Measurements from ENCODE around the gene HSPG2.

HSPG2 gene

DNA sequence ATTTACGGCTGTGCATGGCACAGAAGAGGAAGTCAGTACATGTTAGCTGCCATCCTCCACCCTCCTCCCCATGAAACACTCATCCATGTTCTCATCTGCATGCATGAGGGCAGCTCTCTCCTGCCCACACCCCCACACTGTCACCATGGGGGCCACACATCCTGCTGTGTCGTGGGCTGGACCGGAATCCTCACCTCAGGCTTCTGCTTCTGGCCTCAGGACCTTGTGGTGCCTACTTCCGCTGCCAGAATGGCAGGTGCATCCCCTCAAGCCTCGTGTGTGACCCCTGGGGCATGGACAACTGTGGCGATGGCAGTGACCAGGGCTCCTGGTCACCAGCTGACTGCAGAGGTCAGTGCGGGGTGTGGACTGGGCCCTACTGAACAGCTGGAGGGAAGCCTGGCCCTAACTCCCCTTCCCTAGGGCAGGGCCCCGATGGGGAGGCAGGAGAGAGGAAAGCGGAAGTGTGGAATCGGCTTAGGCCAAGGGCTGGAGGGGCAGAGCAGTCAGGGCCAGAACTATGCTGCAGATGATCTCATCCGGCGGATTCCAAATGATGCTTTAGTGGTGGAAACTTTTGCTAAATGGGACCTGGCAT lies 121.3 kb downstream of the HSPG2 start:
- TF ChIP-seq, protein P1, sequence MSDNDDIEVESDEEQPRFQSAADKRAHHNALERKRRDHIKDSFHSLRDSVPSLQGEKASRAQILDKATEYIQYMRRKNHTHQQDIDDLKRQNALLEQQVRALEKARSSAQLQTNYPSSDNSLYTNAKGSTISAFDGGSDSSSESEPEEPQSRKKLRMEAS (IDR thresholded peaks at IDR 0.05) = no peak
- TF ChIP-seq, protein P2, sequence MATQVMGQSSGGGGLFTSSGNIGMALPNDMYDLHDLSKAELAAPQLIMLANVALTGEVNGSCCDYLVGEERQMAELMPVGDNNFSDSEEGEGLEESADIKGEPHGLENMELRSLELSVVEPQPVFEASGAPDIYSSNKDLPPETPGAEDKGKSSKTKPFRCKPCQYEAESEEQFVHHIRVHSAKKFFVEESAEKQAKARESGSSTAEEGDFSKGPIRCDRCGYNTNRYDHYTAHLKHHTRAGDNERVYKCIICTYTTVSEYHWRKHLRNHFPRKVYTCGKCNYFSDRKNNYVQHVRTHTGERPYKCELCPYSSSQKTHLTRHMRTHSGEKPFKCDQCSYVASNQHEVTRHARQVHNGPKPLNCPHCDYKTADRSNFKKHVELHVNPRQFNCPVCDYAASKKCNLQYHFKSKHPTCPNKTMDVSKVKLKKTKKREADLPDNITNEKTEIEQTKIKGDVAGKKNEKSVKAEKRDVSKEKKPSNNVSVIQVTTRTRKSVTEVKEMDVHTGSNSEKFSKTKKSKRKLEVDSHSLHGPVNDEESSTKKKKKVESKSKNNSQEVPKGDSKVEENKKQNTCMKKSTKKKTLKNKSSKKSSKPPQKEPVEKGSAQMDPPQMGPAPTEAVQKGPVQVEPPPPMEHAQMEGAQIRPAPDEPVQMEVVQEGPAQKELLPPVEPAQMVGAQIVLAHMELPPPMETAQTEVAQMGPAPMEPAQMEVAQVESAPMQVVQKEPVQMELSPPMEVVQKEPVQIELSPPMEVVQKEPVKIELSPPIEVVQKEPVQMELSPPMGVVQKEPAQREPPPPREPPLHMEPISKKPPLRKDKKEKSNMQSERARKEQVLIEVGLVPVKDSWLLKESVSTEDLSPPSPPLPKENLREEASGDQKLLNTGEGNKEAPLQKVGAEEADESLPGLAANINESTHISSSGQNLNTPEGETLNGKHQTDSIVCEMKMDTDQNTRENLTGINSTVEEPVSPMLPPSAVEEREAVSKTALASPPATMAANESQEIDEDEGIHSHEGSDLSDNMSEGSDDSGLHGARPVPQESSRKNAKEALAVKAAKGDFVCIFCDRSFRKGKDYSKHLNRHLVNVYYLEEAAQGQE (IDR thresholded peaks at IDR 0.05; ENCODE audit: low read depth) = no peak
- TF ChIP-seq TEAD4 (IDR thresholded peaks at IDR 0.05) (no peak), NFIC (IDR thresholded peaks at IDR 0.05) (no peak), FOXM1 (IDR thresholded peaks at IDR 0.05; ENCODE audit: borderline replicate concordance, low read depth) (no peak), TAF1 (IDR thresholded peaks at IDR 0.05; ENCODE audit: low read depth) (no peak)

DNA sequence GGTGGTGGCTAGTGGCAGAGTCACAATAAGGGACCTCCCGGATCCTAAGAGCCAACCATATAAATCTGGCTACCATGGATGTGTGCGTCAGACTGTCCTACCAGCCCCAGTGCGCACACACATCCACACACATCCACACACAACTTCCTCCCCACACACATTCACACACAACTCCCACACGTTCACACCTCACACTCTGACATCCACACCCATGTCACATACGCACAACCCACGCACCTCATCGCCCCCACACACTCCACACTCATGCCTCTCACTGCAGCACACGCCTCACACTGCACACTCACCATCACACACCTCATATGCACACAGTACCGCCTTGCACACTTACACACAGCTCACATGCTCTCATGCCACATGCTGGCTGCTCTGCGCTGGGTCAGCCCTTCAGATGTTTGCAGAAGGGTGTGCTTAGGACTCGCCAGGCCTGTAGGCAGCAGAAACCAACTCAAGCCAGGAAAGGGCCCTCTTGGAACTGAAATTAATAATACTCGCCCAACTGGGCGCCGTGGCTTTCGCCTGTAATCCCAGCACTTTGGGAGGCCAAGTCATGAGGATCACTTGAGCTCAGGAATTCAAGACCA lies 122.0 kb downstream of the HSPG2 start:
- TF ChIP-seq, protein P2 (IDR thresholded peaks at IDR 0.05; ENCODE audit: low read depth) = no peak
- TF ChIP-seq EP300 (IDR thresholded peaks at IDR 0.05; ENCODE audit: borderline replicate concordance) (no peak), TCF12 (IDR thresholded peaks at IDR 0.05; ENCODE audit: low read depth) (no peak), RAD21 (IDR thresholded peaks at IDR 0.05; ENCODE audit: low read depth) (no peak), CREB1 (IDR thresholded peaks at IDR 0.05; ENCODE audit: low read depth) (no peak), YY1 (IDR thresholded peaks at IDR 0.05; ENCODE audit: low read depth) (no peak), CEBPB (IDR thresholded peaks at IDR 0.05) (no peak), ZBTB7A (IDR thresholded peaks at IDR 0.05; ENCODE audit: low read depth) (no peak), FOXM1 (IDR thresholded peaks at IDR 0.05; ENCODE audit: borderline replicate concordance, low read depth) (no peak), EGR1 (IDR thresholded peaks at IDR 0.05) (no peak)
- TF ChIP-seq, protein P1 (IDR thresholded peaks at IDR 0.05) = no peak

DNA sequence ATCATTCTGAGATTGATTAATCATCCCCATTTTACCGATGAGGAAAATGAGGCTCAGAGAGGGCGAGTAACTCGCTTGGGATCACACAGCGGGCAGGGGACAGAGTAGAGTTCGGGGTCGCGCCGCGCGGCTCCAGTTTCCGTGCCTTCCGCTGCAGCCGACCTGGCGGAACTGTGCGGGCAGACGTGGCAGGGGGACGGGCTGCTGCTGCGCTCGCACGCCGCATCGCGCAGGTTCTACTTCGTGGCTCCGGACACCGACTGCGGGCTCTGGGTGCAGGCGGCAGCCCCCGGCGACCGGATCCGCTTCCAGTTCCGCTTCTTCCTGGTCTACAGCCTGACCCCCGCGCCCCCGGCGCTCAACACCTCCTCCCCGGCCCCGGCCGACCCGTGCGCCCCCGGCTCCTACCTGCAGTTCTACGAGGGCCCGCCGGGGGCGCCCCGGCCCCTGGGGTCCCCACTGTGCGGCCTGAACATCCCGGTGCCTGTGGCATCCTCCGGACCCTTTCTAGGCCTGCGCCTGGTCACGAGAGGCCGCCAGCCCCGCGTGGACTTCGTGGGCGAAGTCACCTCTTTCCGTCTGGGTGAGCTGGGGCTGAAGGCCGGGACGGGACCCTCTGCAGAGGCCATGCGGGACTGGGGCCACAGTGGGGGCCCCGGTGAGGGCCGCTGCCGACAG lies 122.7 kb downstream of the HSPG2 start:
- TF ChIP-seq EP300 (IDR thresholded peaks at IDR 0.05; ENCODE audit: borderline replicate concordance) = no peak
- TF ChIP-seq TCF12 (IDR thresholded peaks at IDR 0.05; ENCODE audit: low read depth) = no peak

DNA sequence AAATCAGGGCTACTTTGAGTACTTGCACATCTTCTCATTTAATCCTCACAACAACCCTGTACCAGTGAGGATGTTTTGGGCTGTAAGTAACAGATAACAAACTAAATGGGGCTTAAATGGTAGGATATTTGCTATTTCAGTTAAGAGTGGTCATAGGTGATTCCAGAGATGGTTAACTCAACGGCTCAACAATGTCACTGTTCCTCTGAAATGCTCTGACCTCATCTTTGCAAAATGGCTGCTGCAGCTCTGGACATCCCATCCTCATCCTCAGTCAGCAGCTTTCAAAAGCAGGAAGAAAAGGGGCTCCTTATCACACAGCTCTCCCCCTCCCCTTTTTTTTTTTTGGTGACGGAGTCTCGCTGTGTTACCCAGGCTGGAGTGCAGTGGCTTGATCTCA lies 123.6 kb downstream of the HSPG2 start:
- TF ChIP-seq TEAD4 (IDR thresholded peaks at IDR 0.05) = no peak
- no peak for TF ChIP-seq NFIC (IDR thresholded peaks at IDR 0.05)
- no peak for TF ChIP-seq FOXM1 (IDR thresholded peaks at IDR 0.05; ENCODE audit: borderline replicate concordance, low read depth)
- TF ChIP-seq, protein P1 (IDR thresholded peaks at IDR 0.05) = no peak

DNA sequence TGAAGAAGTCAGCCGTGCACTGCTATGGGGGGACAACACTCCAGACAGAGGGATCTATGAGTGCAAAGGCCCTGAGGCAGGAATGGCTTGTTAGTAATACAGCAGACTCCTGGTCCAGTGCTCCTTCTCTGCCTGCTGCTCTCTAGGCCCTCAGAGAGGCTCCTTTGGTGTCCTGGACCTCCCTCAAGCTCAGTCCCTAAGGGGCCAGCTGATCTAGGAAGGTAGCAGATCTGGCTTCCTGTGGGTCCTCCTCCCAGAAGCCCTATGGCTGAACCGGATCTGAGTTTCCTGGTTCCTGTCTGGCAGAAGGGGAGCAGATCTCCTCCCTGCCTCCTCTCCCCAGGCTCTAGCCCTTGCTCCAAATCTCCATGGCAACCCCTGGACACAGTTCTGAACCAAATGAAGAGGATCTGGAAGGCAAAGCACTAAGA lies 125.2 kb downstream of the HSPG2 start, which contains the start of gene LDLRAD2:
Gene LDLRAD2 (plus strand): TSS at position 391 of the 431 bp plus-strand sequence. CDS start 187 bp downstream, outside the sequence.
- TF ChIP-seq, protein P2 (IDR thresholded peaks at IDR 0.05; ENCODE audit: low read depth) = no peak
- no peak for TF ChIP-seq TAF1 (IDR thresholded peaks at IDR 0.05; ENCODE audit: low read depth)
- TF ChIP-seq, protein P3, sequence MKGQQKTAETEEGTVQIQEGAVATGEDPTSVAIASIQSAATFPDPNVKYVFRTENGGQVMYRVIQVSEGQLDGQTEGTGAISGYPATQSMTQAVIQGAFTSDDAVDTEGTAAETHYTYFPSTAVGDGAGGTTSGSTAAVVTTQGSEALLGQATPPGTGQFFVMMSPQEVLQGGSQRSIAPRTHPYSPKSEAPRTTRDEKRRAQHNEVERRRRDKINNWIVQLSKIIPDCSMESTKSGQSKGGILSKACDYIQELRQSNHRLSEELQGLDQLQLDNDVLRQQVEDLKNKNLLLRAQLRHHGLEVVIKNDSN (IDR thresholded peaks at IDR 0.05) = no peak
